SK-N-SH (cell line): Measurements from ENCODE around the gene CSRP1. TPM values are rescaled to one million over a fixed set of nuclear protein-coding genes. Genes with fewer than 3 reads are reported as not detected.

Source experiments
- CTCF ChIA-PET: fragments of 300-600, 350-600 bp; formaldehyde crosslinking; extraction: SDS; loops from one replicate; lab custom pipeline; 2021; lab: Yijun Ruan, JAX
- POLR2A ChIA-PET: fragments of 350-600 bp; sonication (Branson Sonifier 250); formaldehyde crosslinking; extraction: SDS; loops from one replicate; lab custom pipeline; 2020; ENCODE audit warnings: antibody characterized with exemption, inconsistent platforms; lab: Yijun Ruan, JAX
- DNase-seq: peaks from one replicate; pipeline ENCODE4 v3.0.0; 2012
- H2AFZ ChIP-seq: fragments of 200-600 bp; sonication (generic); 2 replicates; pipeline ENCODE4 v1.8.1; 2016; ENCODE audit warnings: antibody characterized with exemption, mild to moderate bottlenecking, low read depth
- H3F3A ChIP-seq: fragments of 200-600 bp; sonication (generic); replicated peaks from 2 replicates; pipeline ENCODE3; 2016; ENCODE audit warnings: antibody characterized with exemption, mild to moderate bottlenecking; ENCODE audit not compliant: insufficient read depth
- H3K27ac ChIP-seq, 2 experiments: fragments of 200-500 bp in 1 of 2; fragments of 200-600 bp in 1 of 2; sonication (Bioruptor generic) in 1 of 2; sonication (generic), shearing (Covaris generic) in 1 of 2; 2 replicates each; pipeline versions ENCODE4 v1.5.1 to v1.6.1; 2014 to 2016; ENCODE audit warnings: low read depth in 2 of 2, inconsistent platforms in 1 of 2, low read length in 1 of 2, mild to moderate bottlenecking in 1 of 2, mixed read lengths in 1 of 2
- H3K27me3 ChIP-seq: fragments of 200-600 bp; sonication (generic), shearing (Covaris generic); 2 replicates; pipeline ENCODE4 v1.6.1; 2016; ENCODE audit warnings: mixed run types; ENCODE audit not compliant: insufficient read depth
- H3K36me3 ChIP-seq, 2 experiments: fragments of 200-500 bp in 1 of 2; fragments of 200-600 bp in 1 of 2; sonication (Bioruptor generic) in 1 of 2; sonication (generic) in 1 of 2; replicated peaks in 1 of 2; 2 replicates each; pipeline versions ENCODE3 to v1.5.1; 2014 to 2016; ENCODE audit warnings: low read length in 1 of 2, mild to moderate bottlenecking in 1 of 2; ENCODE audit not compliant: insufficient read depth in 2 of 2, control insufficient read depth in 1 of 2
- H3K4me1 ChIP-seq, 2 experiments: fragments of 200-500 bp in 1 of 2; fragments of 200-600 bp in 1 of 2; sonication (Bioruptor generic) in 1 of 2; sonication (generic), shearing (Covaris generic) in 1 of 2; 2 replicates each; pipeline versions ENCODE4 v1.5.1 to v1.6.1; 2014 to 2016; ENCODE audit warnings: low read depth in 1 of 2, low read length in 1 of 2, mixed run types in 1 of 2; ENCODE audit not compliant: insufficient read depth in 2 of 2, control insufficient read depth in 1 of 2
- H3K4me2 ChIP-seq: fragments of 200-600 bp; sonication (generic), shearing (Covaris generic); 2 replicates; pipeline ENCODE4 v1.6.1; 2017; ENCODE audit warnings: mixed run types
- H3K4me3 ChIP-seq, 2 experiments: fragments of 200-500 bp in 1 of 2; fragments of 200-600 bp in 1 of 2; sonication (Bioruptor generic) in 1 of 2; sonication (generic), shearing (Covaris generic) in 1 of 2; 2 replicates each; pipeline versions ENCODE4 v1.5.1 to v1.8.1; 2014 to 2016; ENCODE audit warnings: low read depth in 2 of 2, inconsistent platforms in 1 of 2, low read length in 1 of 2, mild to moderate bottlenecking in 1 of 2, mixed read lengths in 1 of 2, moderate library complexity in 1 of 2
- H3K79me2 ChIP-seq: fragments of 200-600 bp; sonication (generic); 2 replicates; pipeline ENCODE4 v1.8.1; 2017; ENCODE audit warnings: mild to moderate bottlenecking; ENCODE audit not compliant: insufficient read depth
- H3K9ac ChIP-seq: fragments of 200-600 bp; sonication (generic); 2 replicates; pipeline ENCODE4 v1.6.1; 2017; ENCODE audit warnings: mixed run types
- H3K9me2 ChIP-seq: fragments of 200-600 bp; sonication (generic); 2 replicates; pipeline ENCODE4 v1.6.1; 2017; ENCODE audit warnings: mixed run types
- H3K9me3 ChIP-seq: fragments of 200-600 bp; sonication (generic); 2 replicates; pipeline ENCODE4 v1.6.1; 2017; ENCODE audit warnings: mixed run types, mild to moderate bottlenecking, moderate library complexity
- H4K20me1 ChIP-seq: fragments of 200-600 bp; sonication (generic); 2 replicates; pipeline ENCODE4 v1.6.1; 2017; ENCODE audit warnings: mild to moderate bottlenecking, mixed run types; ENCODE audit not compliant: insufficient read depth
- CTCF ChIP-seq: fragments of 200-600 bp; sonication (generic); IDR thresholded peaks from 2 replicates; pipeline ENCODE4 v1.6.1; 2017; ENCODE audit warnings: antibody characterized with exemption, mild to moderate bottlenecking, moderate library complexity
- ELF1 ChIP-seq: IDR thresholded peaks from 2 replicates; pipeline ENCODE4 v1.4.0; 2012
- FOSL2 ChIP-seq: IDR thresholded peaks from 2 replicates; pipeline ENCODE4 v1.4.0; 2012; ENCODE audit warnings: low read depth, mild to moderate bottlenecking, moderate library complexity, borderline replicate concordance
- JUND ChIP-seq: IDR thresholded peaks from 2 replicates; pipeline ENCODE4 v1.4.0; 2012
- MAX ChIP-seq: IDR thresholded peaks from 2 replicates; pipeline ENCODE4 v1.4.0; 2012; ENCODE audit warnings: low read depth
- MEF2A ChIP-seq: IDR thresholded peaks from 2 replicates; pipeline ENCODE4 v1.4.0; 2012; ENCODE audit warnings: low read depth, borderline replicate concordance
- MXI1 ChIP-seq: IDR thresholded peaks from 2 replicates; pipeline ENCODE4 v1.6.1; 2012; ENCODE audit warnings: mild to moderate bottlenecking, low read depth, low read length, improper control_type of control experiment
- NFIC ChIP-seq: IDR thresholded peaks from 2 replicates; pipeline ENCODE4 v1.4.0; 2012; ENCODE audit warnings: borderline replicate concordance
- NRF1 ChIP-seq: IDR thresholded peaks from 2 replicates; pipeline ENCODE4 v1.6.1; 2012; ENCODE audit warnings: low read depth, mild to moderate bottlenecking, low read length
- POLR2AphosphoS5 ChIP-seq: IDR thresholded peaks from 2 replicates; pipeline ENCODE4 v1.6.1; 2012; ENCODE audit warnings: low read depth, low read length
- RAD21 ChIP-seq: IDR thresholded peaks from 2 replicates; pipeline ENCODE4 v1.6.1; 2012; ENCODE audit warnings: mild to moderate bottlenecking, low read length
- RCOR1 ChIP-seq: fragments of 150-350 bp; IDR thresholded peaks from 2 replicates; pipeline ENCODE4 v1.6.1; 2017; ENCODE audit warnings: antibody characterized with exemption, low read length
- RFX5 ChIP-seq: IDR thresholded peaks from 2 replicates; pipeline ENCODE4 v1.6.1; 2012; ENCODE audit warnings: mild to moderate bottlenecking, improper control_type of control experiment, low read length
- SIN3A ChIP-seq: IDR thresholded peaks from 2 replicates; pipeline ENCODE4 v1.6.1; 2012; ENCODE audit warnings: low read depth, mild to moderate bottlenecking, low read length, moderate library complexity, borderline replicate concordance
- SMC3 ChIP-seq: IDR thresholded peaks from 2 replicates; pipeline ENCODE4 v1.6.1; 2012; ENCODE audit warnings: low read depth, low read length, improper control_type of control experiment
- TAF1 ChIP-seq: IDR thresholded peaks from 2 replicates; pipeline ENCODE4 v1.6.1; 2012; ENCODE audit warnings: low read depth, mild to moderate bottlenecking, low read length, moderate library complexity, borderline replicate concordance
- TCF12 ChIP-seq: IDR thresholded peaks from 2 replicates; pipeline ENCODE4 v1.4.0; 2012
- YY1 ChIP-seq: IDR thresholded peaks from 2 replicates; pipeline ENCODE4 v1.4.0; 2012; ENCODE audit warnings: low read depth, mild to moderate bottlenecking
- whole genome bisulfite sequencing: methylation state at CpG from one replicate; pipeline ENCODE4 v1.1.6; 2017; ENCODE audit warnings: low lambda C conversion rate; 5-methylcytosine and 5-hydroxymethylcytosine counted together
- polyA plus RNA-seq, 3 experiments: library from polyadenylated mRNA; depleted of rRNA; stranded (reverse); fragments of >200 nt; gene quantifications; 2 replicates each; pipeline ENCODE4 v1.2.3, GENCODE V29; 2012
- TF ChIP-seq, protein P1 (sequence below): IDR thresholded peaks from 2 replicates; pipeline ENCODE4 v1.4.0; 2012; ENCODE audit warnings: low read depth, borderline replicate concordance

The CSRP1 gene
- polyA plus RNA-seq, 1 of the 3 experiments (the other 2 are of a cell fraction): 373 TPM

DNA sequence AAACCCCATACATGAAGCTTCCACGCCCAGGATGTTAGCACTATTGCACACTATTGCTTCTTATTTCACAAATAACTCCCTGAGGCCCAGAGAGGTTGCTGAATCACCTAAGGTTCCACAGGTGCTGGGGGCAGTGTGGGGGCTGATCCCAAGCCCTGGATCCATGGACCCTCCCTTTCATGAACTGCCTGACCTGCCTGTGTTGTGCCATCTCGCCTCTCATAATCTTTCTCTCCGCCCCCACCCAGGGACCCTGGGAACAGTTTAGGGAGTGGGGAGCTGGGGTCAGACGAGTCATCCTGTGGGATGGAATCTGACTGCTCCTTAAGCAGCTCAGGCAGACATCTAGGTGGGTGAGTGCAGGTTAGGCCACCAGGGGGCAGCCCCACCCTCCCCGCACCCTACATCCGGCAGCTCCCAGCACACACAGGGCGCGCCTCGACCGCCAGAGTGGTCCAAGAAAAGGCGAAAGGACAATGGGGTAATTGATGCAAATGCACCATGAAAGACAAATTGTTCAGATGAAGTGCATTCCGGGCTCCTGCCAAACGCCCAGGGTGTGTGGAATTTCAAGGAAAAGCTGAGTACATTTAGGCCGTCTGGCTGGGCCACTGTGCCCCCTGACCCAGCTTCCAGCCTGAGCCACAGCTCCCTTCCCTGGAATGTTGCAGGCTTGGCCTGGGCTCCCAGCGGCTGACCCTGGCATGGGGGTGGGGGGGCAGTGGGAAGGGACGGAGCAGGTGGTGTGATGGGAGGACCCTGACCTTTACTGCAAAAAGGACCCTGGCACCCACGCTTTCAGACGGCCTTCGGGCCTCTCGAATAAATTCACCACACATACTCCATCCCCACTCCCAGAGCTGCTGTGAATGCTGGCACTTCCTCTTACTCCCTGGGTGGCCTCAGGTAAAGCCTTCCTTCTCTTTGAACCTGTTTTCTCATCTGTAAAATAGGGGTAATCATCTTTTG, 58.7 kb downstream of the CSRP1 start:
- Histone ChIP-seq H2AFZ (no peak overlapping the region), H3K9ac (no peak overlapping the region), H3K36me3 (no peaks in the 10 kb centered on the region), H3K9me3 (no peaks in the 10 kb centered on the region), H3K27ac (no peak overlapping the region), H4K20me1 (no peaks in the 10 kb centered on the region), H3K27me3 (no peaks in the 10 kb centered on the region), H3K4me3 (no peak overlapping the region; a peak in 1 of 4 replicates), H3K79me2 (no peaks in the 10 kb centered on the region), H3F3A (peaks cover 8% of the 10 kb centered on the region), H3K9me2 (no peaks in the 10 kb centered on the region), H3K4me1 (peaks cover 9 to 27% of the 10 kb centered on the region in 2 experiments; a peak in 3 of 4 replicates), H3K4me2 (no peak overlapping the region)
- 60% methylated on average over 11 of the region's 20 CpGs for WGBS
- TF ChIP-seq SMC3: peak; percentile 60
- TF ChIP-seq RCOR1: no peak
- no peak for TF ChIP-seq MXI1
- TF ChIP-seq FOSL2: no peak
- TF ChIP-seq TAF1: no peak
- no peak for TF ChIP-seq RFX5
- 0 out of 2 replicates have a peak, but pooled peaks have one; percentile 23 for TF ChIP-seq MAX
- TF ChIP-seq SIN3A: no peak
- TF ChIP-seq, protein P1, sequence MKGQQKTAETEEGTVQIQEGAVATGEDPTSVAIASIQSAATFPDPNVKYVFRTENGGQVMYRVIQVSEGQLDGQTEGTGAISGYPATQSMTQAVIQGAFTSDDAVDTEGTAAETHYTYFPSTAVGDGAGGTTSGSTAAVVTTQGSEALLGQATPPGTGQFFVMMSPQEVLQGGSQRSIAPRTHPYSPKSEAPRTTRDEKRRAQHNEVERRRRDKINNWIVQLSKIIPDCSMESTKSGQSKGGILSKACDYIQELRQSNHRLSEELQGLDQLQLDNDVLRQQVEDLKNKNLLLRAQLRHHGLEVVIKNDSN: no peak
- TF ChIP-seq NFIC: no peak
- no peak for TF ChIP-seq NRF1
- TF ChIP-seq RAD21: peak; percentile 61
- TF ChIP-seq ELF1: no peak
- TF ChIP-seq MEF2A: no peak
- peak; percentile 76 for TF ChIP-seq CTCF
- TF ChIP-seq JUND: no peak
- TF ChIP-seq TCF12: no peak
- TF ChIP-seq YY1: no peak
- TF ChIP-seq POLR2AphosphoS5: no peak
- DNase-seq: peak; percentile 80
- POLR2A ChIA-PET: interaction anchor here (1.1 kb wide), 1 partner anchor 20 kb away, joined by 4 read pairs; the partner anchor contains the start of gene PHLDA3
- CTCF ChIA-PET: interaction anchor here (0.6 to 11.6 kb wide), 36 partner anchors 9 to 389 kb away, joined by 3 to 124 read pairs (median 5); partner anchors contain the start of gene PHLDA3
